Tibial nerve (tissue), 4 donors: ENCODE results near the gene RCOR2.

Source experiments
- EP300 ChIP-seq, 2 donors: sonication (generic); formaldehyde crosslinking; IDR thresholded peaks; one replicate each; pipeline ENCODE4 v1.6.1; 2017; ENCODE audit warnings: antibody characterized with exemption in 2 of 2, mild to moderate bottlenecking in 1 of 2
- POLR2A ChIP-seq, 2 donors: fragments of 450-650 bp; IDR thresholded peaks; one replicate each; pipeline ENCODE4 v1.6.1; 2017; ENCODE audit warnings: antibody characterized with exemption in 2 of 2, mild to moderate bottlenecking in 2 of 2, moderate library complexity in 2 of 2
- TF ChIP-seq, protein P1 (sequence below), 5 experiments: fragments of 200-600 bp in 3 of 5; fragments of 450-650 bp in 2 of 5; sonication (generic) in 3 of 5; IDR thresholded peaks; one replicate each; pipeline ENCODE4 v1.5.1; 2016 to 2019; ENCODE audit warnings: antibody characterized with exemption in 5 of 5, mild to moderate bottlenecking in 3 of 5, moderate library complexity in 2 of 5

DNA sequence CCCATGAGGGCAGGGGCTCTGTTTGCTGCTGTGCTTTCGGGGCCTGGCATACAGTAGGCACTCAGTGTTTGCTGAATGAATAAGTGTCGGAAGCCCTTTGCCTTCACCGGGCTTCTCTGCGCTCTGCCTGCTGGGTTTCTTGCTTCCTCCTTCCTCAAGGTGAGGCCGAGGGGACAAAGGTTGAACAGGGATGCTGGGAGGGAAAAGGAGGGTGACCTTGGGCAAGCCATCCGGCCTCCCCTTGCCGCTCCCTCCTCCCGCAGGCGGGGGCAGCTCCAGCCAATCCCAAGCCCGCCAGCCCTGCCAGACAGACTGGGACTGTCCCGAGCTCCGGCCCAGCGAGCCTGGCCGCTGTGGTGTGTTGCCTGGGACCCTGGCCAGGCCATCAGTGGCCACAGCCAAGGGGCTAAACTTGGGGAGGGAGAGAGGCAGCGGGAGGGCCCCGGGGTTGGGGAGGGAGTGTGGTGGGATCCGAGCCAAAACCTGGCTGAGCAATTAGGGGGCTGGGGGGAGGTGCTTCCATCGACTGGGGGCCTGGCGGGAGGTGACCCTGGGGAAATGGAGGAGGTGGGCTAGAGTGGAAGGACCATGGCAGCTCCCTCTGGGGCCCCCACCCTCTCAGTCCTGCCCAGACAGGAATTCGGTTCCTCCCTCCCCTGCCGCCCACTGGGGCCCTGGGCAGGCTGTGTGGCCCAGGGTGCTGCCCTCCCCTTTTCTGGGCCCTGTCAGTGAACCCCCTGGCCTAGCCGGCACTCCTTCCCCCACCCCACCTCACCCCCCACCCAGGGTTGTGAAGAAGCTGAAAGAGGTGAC lies 3.4 kb upstream of the RCOR2 start:
- TF ChIP-seq, protein P1, sequence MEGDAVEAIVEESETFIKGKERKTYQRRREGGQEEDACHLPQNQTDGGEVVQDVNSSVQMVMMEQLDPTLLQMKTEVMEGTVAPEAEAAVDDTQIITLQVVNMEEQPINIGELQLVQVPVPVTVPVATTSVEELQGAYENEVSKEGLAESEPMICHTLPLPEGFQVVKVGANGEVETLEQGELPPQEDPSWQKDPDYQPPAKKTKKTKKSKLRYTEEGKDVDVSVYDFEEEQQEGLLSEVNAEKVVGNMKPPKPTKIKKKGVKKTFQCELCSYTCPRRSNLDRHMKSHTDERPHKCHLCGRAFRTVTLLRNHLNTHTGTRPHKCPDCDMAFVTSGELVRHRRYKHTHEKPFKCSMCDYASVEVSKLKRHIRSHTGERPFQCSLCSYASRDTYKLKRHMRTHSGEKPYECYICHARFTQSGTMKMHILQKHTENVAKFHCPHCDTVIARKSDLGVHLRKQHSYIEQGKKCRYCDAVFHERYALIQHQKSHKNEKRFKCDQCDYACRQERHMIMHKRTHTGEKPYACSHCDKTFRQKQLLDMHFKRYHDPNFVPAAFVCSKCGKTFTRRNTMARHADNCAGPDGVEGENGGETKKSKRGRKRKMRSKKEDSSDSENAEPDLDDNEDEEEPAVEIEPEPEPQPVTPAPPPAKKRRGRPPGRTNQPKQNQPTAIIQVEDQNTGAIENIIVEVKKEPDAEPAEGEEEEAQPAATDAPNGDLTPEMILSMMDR (IDR thresholded peaks at IDR 0.05): no peak
- TF ChIP-seq POLR2A (IDR thresholded peaks at IDR 0.05) (no peak), EP300 (IDR thresholded peaks at IDR 0.05) (no peak)
